ENCODE results near the gene TCEANC2. TPM values are rescaled to one million over a fixed set of nuclear protein-coding genes. Genes with fewer than 3 reads are reported as not detected.

The TCEANC2 gene
- polyA plus RNA-seq, 1 experiment, result 4.1 TPM

DNA sequence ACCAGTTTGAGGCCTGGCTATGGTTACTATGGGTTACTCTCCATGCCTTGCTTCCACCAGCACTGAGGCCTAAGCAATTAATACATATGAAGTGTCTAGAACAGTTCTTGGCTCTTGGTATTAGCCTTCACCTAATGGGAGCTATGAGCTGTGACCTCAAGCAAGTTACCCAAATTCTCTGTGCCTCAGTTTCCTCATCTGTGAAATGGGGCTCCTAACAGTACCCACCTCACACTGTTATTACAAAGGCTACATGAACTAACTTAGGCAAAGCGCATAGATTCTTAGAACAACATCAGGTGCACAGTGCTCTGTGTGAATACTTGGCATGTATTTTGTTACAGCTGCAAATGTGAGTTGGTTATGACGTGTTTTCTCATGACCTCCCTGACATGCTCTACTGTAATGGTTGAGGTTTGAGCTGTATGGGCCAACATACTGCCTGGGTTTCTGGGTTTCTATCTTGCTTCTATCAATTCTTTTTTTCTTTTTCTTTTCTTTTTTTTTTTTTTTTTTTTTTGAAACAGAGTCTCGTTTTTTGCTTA lies 72.9 kb downstream of the TCEANC2 start:
- ChIA-PET POLR2A (interaction anchor here (0.6 kb wide), 1 partner anchor 364 kb away, joined by 13 read pairs; no protein-coding TSS in a partner anchor), CTCF (interaction anchor here (0.9 to 1.8 kb wide), 9 partner anchors 9 to 280 kb away, joined by 3 to 7 read pairs (median 4); partner anchors contain the start of gene SSBP3)
- no peak for DNase-seq (ENCODE audit: low read depth)
- peaks cover 2% of the 10 kb centered on the region; the same call in 1 of the 2 replicates for H3K27me3 ChIP-seq (ENCODE audit: control insufficient read depth, insufficient read depth, low read length)
- TF ChIP-seq, protein P1, sequence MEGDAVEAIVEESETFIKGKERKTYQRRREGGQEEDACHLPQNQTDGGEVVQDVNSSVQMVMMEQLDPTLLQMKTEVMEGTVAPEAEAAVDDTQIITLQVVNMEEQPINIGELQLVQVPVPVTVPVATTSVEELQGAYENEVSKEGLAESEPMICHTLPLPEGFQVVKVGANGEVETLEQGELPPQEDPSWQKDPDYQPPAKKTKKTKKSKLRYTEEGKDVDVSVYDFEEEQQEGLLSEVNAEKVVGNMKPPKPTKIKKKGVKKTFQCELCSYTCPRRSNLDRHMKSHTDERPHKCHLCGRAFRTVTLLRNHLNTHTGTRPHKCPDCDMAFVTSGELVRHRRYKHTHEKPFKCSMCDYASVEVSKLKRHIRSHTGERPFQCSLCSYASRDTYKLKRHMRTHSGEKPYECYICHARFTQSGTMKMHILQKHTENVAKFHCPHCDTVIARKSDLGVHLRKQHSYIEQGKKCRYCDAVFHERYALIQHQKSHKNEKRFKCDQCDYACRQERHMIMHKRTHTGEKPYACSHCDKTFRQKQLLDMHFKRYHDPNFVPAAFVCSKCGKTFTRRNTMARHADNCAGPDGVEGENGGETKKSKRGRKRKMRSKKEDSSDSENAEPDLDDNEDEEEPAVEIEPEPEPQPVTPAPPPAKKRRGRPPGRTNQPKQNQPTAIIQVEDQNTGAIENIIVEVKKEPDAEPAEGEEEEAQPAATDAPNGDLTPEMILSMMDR (IDR thresholded peaks at IDR 0.05; ENCODE audit: insufficient read depth, low read depth, low read length), result no peak
- H3K36me3 ChIP-seq (ENCODE audit: control insufficient read depth, insufficient read depth, low read length), result no peaks in the 10 kb centered on the region
- H3K4me3 ChIP-seq (ENCODE audit: low read depth, low read length), result no peak overlapping the region

- DNase-seq (ENCODE audit: low read depth), result no peak
These were observed 74.3 kb downstream of the TCEANC2 start for GRCh38 chr1:54127594-54128300.

GRCh38 chr1:54129858-54130257 lies 76.5 kb downstream of the TCEANC2 start:
- Histone ChIP-seq H3K27me3 (ENCODE audit: control insufficient read depth, insufficient read depth, low read length) (peaks cover 4% of the 10 kb centered on the region; the same call in 1 of the 2 replicates), H3K36me3 (ENCODE audit: control insufficient read depth, insufficient read depth, low read length) (no peaks in the 10 kb centered on the region), H3K4me3 (ENCODE audit: low read depth, low read length) (no peak overlapping the region)
- CTCF ChIA-PET, result interaction anchor here (1.3 kb wide), 1 partner anchor 8 kb away, joined by 5 read pairs; no protein-coding TSS in a partner anchor
- TF ChIP-seq, protein P1 (IDR thresholded peaks at IDR 0.05; ENCODE audit: insufficient read depth, low read depth, low read length), result no peak
- POLR2A ChIA-PET, result no interaction called here
- DNase-seq (ENCODE audit: low read depth), result no peak

More at GRCh38 chr1:54127594-54128300, 74.3 kb downstream of the TCEANC2 start:
- CTCF ChIA-PET, result no interaction called here
- Histone ChIP-seq H3K4me3 (ENCODE audit: low read depth, low read length) (no peak overlapping the region), H3K36me3 (ENCODE audit: control insufficient read depth, insufficient read depth, low read length) (no peaks in the 10 kb centered on the region), H3K27me3 (ENCODE audit: control insufficient read depth, insufficient read depth, low read length) (peaks cover 2% of the 10 kb centered on the region; the same call in 1 of the 2 replicates)
- POLR2A ChIA-PET, result no interaction called here
- TF ChIP-seq, protein P1 (IDR thresholded peaks at IDR 0.05; ENCODE audit: insufficient read depth, low read depth, low read length), result no peak

DNA sequence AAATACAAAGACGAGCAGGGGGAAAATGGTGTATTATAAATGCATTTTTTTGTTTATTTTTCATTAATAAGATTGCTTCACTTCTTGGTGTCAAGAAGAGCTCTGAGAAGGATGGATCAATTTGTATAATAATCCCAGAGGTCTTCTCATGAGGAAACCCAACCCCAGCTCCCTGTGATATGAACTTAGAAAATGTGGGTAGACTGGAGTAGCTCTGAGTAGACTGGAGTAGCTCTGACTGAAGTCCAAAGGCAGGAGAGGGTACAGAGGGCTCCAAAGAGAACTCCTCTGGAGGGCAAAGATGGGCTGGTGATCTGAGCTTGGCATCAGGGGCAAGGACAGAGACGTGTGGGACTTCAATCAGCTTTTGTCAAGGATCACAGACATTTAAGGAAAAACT lies 78.0 kb downstream of the TCEANC2 start:
- ChIA-PET CTCF (interaction anchor here (0.9 to 1.8 kb wide), 4 partner anchors 8 to 358 kb away, joined by 3 to 8 read pairs (median 5); no protein-coding TSS in a partner anchor), POLR2A (no interaction called here)
- peaks cover 4% of the 10 kb centered on the region; the same call in 1 of the 2 replicates for H3K27me3 ChIP-seq (ENCODE audit: control insufficient read depth, insufficient read depth, low read length)
- TF ChIP-seq, protein P1 (IDR thresholded peaks at IDR 0.05; ENCODE audit: insufficient read depth, low read depth, low read length), result no peak
- H3K4me3 ChIP-seq (ENCODE audit: low read depth, low read length), result no peak overlapping the region
- DNase-seq (ENCODE audit: low read depth), result no peak
- H3K36me3 ChIP-seq (ENCODE audit: control insufficient read depth, insufficient read depth, low read length), result no peaks in the 10 kb centered on the region

DNA sequence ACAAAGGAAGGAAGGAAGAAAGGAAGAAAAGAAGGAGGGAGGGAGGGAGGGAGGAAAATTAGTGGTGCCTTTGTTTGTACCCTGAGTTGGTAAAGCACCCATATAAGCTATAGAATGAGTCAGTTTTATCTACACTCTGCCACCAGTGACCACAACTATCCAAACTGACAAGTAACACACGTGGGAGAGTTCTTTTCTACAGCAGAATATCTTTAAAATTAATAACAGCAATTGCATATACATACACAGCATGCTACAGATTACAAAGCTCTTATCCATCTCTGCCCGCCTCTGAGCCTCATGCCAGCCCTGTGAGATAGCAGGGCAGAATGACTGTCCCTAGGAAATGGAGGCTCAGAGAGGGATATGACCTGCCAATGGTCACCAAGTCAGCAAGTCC lies 79.1 kb downstream of the TCEANC2 start:
- ChIA-PET CTCF (interaction anchor here (1.8 kb wide), 1 partner anchor 11 kb away, joined by 8 read pairs; no protein-coding TSS in a partner anchor), POLR2A (no interaction called here)
- H3K4me3 ChIP-seq (ENCODE audit: low read depth, low read length), result no peak overlapping the region
- H3K36me3 ChIP-seq (ENCODE audit: control insufficient read depth, insufficient read depth, low read length), result no peaks in the 10 kb centered on the region
- peaks cover 4% of the 10 kb centered on the region; the same call in 1 of the 2 replicates for H3K27me3 ChIP-seq (ENCODE audit: control insufficient read depth, insufficient read depth, low read length)
- TF ChIP-seq, protein P1 (IDR thresholded peaks at IDR 0.05; ENCODE audit: insufficient read depth, low read depth, low read length), result no peak
- DNase-seq (ENCODE audit: low read depth), result no peak

Measured in BJ (cell line).